ENCODE data around the gene LYZL2.
A peak's percentile ranks its signal among the peaks of the same experiment; 100 is the strongest.
"Not testable (repeated sequence)": the region's sequence is repeated elsewhere in the genome, so short reads cannot be mapped to it uniquely, and the experiment has no call there.

Gene LYZL2

GRCh38 chr10:30596013-30596412 is 33.5 kb downstream of the LYZL2 start:
- H2BK12ac ChIP-seq (ENCODE audit: low read length): no peak overlapping the region
- no peaks in the 10 kb centered on the region for H3K36me3 ChIP-seq (replicated peaks in 1 of 2; ENCODE audit: control insufficient read depth in 2 of 2, insufficient read depth in 2 of 2, low read length in 2 of 2)
- H4K8ac ChIP-seq (ENCODE audit: low read depth, low read length): no peak overlapping the region
- no peak overlapping the region for H3K14ac ChIP-seq (ENCODE audit: low read length)
- H4K91ac ChIP-seq (ENCODE audit: low read depth, low read length, poor library complexity): no peak overlapping the region
- no peak overlapping the region for H2BK120ac ChIP-seq (ENCODE audit: low read depth, low read length)
- peaks cover 3 to 11% of the 10 kb centered on the region in 2 donors for H3K4me1 ChIP-seq (ENCODE audit: control insufficient read depth in 2 of 2, insufficient read depth in 1 of 2, low read depth in 1 of 2, low read length in 2 of 2)
- no CpG with 5 or more reads among the region's 6 CpGs for WGBS, 2 donors (ENCODE audit: extremely low coverage in 2 of 2, insufficient read length in 2 of 2, insufficient replicate concordance in 1 of 2)
- no peak overlapping the region for H3K27ac ChIP-seq (replicated peaks; ENCODE audit: low read length)
- no peak overlapping the region for H2AK5ac ChIP-seq (ENCODE audit: low read depth, low read length)
- no peaks in the 10 kb centered on the region for H3K79me1 ChIP-seq (ENCODE audit: low read depth, low read length)
- no peak overlapping the region for H3K4me3 ChIP-seq (ENCODE audit: low read length in 2 of 2)
- no peak overlapping the region for H3K4ac ChIP-seq (ENCODE audit: low read length)
- H2BK15ac ChIP-seq (ENCODE audit: low read length): no peak overlapping the region
- H3K18ac ChIP-seq (ENCODE audit: low read length): no peak overlapping the region
- H3K9ac ChIP-seq (ENCODE audit: low read depth, low read length, poor library complexity): no peak overlapping the region
- H3K4me2 ChIP-seq (ENCODE audit: insufficient read depth, low read length, poor library complexity, severe bottlenecking): no peak overlapping the region
- H2AFZ ChIP-seq (ENCODE audit: low read length): no peak overlapping the region
- no peak for DNase-seq (ENCODE audit: low spot score)
- peaks cover 0 to 7% (median 0%) of the 10 kb centered on the region in 3 experiments for H3K27me3 ChIP-seq (ENCODE audit: control insufficient read depth in 3 of 3, insufficient read depth in 3 of 3, low read depth in 1 of 3, low read length in 3 of 3)
- no peak overlapping the region for H3K23ac ChIP-seq (ENCODE audit: low read depth, low read length, poor library complexity)
- H3K9me3 ChIP-seq (replicated peaks in 1 of 2; ENCODE audit: control insufficient read depth in 2 of 2, insufficient read depth in 1 of 2, low read depth in 1 of 2, low read length in 2 of 2): no peaks in the 10 kb centered on the region
- no peak overlapping the region for H2BK5ac ChIP-seq (ENCODE audit: low read length)

GRCh38 chr10:30594077-30594476 is 35.5 kb downstream of the LYZL2 start:
- WGBS, 2 donors (ENCODE audit: extremely low coverage in 2 of 2, insufficient read length in 2 of 2, insufficient replicate concordance in 1 of 2): no CpG with 5 or more reads among the region's 4 CpGs
- Histone ChIP-seq H3K4me3 (ENCODE audit: low read length in 2 of 2) (no peak overlapping the region), H3K4me2 (ENCODE audit: insufficient read depth, low read length, poor library complexity, severe bottlenecking) (no peak overlapping the region), H3K23ac (ENCODE audit: low read depth, low read length, poor library complexity) (no peak overlapping the region), H3K79me1 (ENCODE audit: low read depth, low read length) (no peaks in the 10 kb centered on the region), H3K27ac (replicated peaks; ENCODE audit: low read length) (no peak overlapping the region), H2BK5ac (ENCODE audit: low read length) (no peak overlapping the region), H2BK120ac (ENCODE audit: low read depth, low read length) (no peak overlapping the region), H3K36me3 (replicated peaks in 1 of 2; ENCODE audit: control insufficient read depth in 2 of 2, insufficient read depth in 2 of 2, low read length in 2 of 2) (no peaks in the 10 kb centered on the region), H3K18ac (ENCODE audit: low read length) (no peak overlapping the region), H3K14ac (ENCODE audit: low read length) (no peak overlapping the region), H4K8ac (ENCODE audit: low read depth, low read length) (no peak overlapping the region), H3K9ac (ENCODE audit: low read depth, low read length, poor library complexity) (no peak overlapping the region), H3K9me3 (replicated peaks in 1 of 2; ENCODE audit: control insufficient read depth in 2 of 2, insufficient read depth in 1 of 2, low read depth in 1 of 2, low read length in 2 of 2) (no peaks in the 10 kb centered on the region), H2BK12ac (ENCODE audit: low read length) (no peak overlapping the region), H2BK15ac (ENCODE audit: low read length) (no peak overlapping the region), H4K91ac (ENCODE audit: low read depth, low read length, poor library complexity) (no peak overlapping the region), H2AK5ac (ENCODE audit: low read depth, low read length) (no peak overlapping the region), H3K4me1 (ENCODE audit: control insufficient read depth in 2 of 2, insufficient read depth in 1 of 2, low read depth in 1 of 2, low read length in 2 of 2) (peaks cover 3 to 11% of the 10 kb centered on the region in 2 donors), H3K27me3 (ENCODE audit: control insufficient read depth in 3 of 3, insufficient read depth in 3 of 3, low read depth in 1 of 3, low read length in 3 of 3) (peaks cover 0 to 7% (median 0%) of the 10 kb centered on the region in 3 experiments), H2AFZ (ENCODE audit: low read length) (no peak overlapping the region), H3K4ac (ENCODE audit: low read length) (no peak overlapping the region)
- no peak for DNase-seq (ENCODE audit: low spot score)

- not testable (repeated sequence) for H3K4ac ChIP-seq (ENCODE audit: low read length); H3K9ac ChIP-seq (ENCODE audit: low read depth, low read length, poor library complexity); H3K27me3 ChIP-seq (ENCODE audit: control insufficient read depth in 3 of 3, insufficient read depth in 3 of 3, low read depth in 1 of 3, low read length in 3 of 3); H3K4me3 ChIP-seq (ENCODE audit: low read length in 2 of 2); H3K36me3 ChIP-seq (replicated peaks in 1 of 2; ENCODE audit: control insufficient read depth in 2 of 2, insufficient read depth in 2 of 2, low read length in 2 of 2); H2AK5ac ChIP-seq (ENCODE audit: low read depth, low read length); H3K18ac ChIP-seq (ENCODE audit: low read length); H3K79me1 ChIP-seq (ENCODE audit: low read depth, low read length); H4K91ac ChIP-seq (ENCODE audit: low read depth, low read length, poor library complexity); H2BK5ac ChIP-seq (ENCODE audit: low read length); H3K4me2 ChIP-seq (ENCODE audit: insufficient read depth, low read length, poor library complexity, severe bottlenecking); H4K8ac ChIP-seq (ENCODE audit: low read depth, low read length); H3K14ac ChIP-seq (ENCODE audit: low read length); H3K9me3 ChIP-seq (replicated peaks in 1 of 2; ENCODE audit: control insufficient read depth in 2 of 2, insufficient read depth in 1 of 2, low read depth in 1 of 2, low read length in 2 of 2); H2BK15ac ChIP-seq (ENCODE audit: low read length); H3K23ac ChIP-seq (ENCODE audit: low read depth, low read length, poor library complexity); H2BK12ac ChIP-seq (ENCODE audit: low read length); H3K27ac ChIP-seq (replicated peaks; ENCODE audit: low read length); DNase-seq (ENCODE audit: low spot score); H2AFZ ChIP-seq (ENCODE audit: low read length); H2BK120ac ChIP-seq (ENCODE audit: low read depth, low read length)
- WGBS, 2 donors (ENCODE audit: extremely low coverage in 2 of 2, insufficient read length in 2 of 2, insufficient replicate concordance in 1 of 2): no CpG with 5 or more reads among the region's 3 CpGs
- peaks cover 3 to 11% of the 10 kb centered on the region in 2 donors for H3K4me1 ChIP-seq (ENCODE audit: control insufficient read depth in 2 of 2, insufficient read depth in 1 of 2, low read depth in 1 of 2, low read length in 2 of 2)
Measured at GRCh38 chr10:30592770-30593169, 36.8 kb downstream of the LYZL2 start.

GRCh38 chr10:30591249-30591670 is 38.3 kb downstream of the LYZL2 start:
- no peak overlapping the region for H2AFZ ChIP-seq (ENCODE audit: low read length)
- H2BK120ac ChIP-seq (ENCODE audit: low read depth, low read length): no peak overlapping the region
- no peak overlapping the region for H3K27ac ChIP-seq (replicated peaks; ENCODE audit: low read length)
- no peaks in the 10 kb centered on the region for H3K9me3 ChIP-seq (replicated peaks in 1 of 2; ENCODE audit: control insufficient read depth in 2 of 2, insufficient read depth in 1 of 2, low read depth in 1 of 2, low read length in 2 of 2)
- no peak overlapping the region for H4K91ac ChIP-seq (ENCODE audit: low read depth, low read length, poor library complexity)
- no peak overlapping the region for H2BK15ac ChIP-seq (ENCODE audit: low read length)
- H2BK5ac ChIP-seq (ENCODE audit: low read length): no peak overlapping the region
- no peaks in the 10 kb centered on the region for H3K79me1 ChIP-seq (ENCODE audit: low read depth, low read length)
- H3K4ac ChIP-seq (ENCODE audit: low read length): no peak overlapping the region
- no peak overlapping the region for H3K4me3 ChIP-seq (ENCODE audit: low read length in 2 of 2)
- H3K23ac ChIP-seq (ENCODE audit: low read depth, low read length, poor library complexity): no peak overlapping the region
- no peak overlapping the region for H2BK12ac ChIP-seq (ENCODE audit: low read length)
- H2AK5ac ChIP-seq (ENCODE audit: low read depth, low read length): no peak overlapping the region
- no peak overlapping the region for H3K4me2 ChIP-seq (ENCODE audit: insufficient read depth, low read length, poor library complexity, severe bottlenecking)
- H3K14ac ChIP-seq (ENCODE audit: low read length): no peak overlapping the region
- no peak overlapping the region for H3K9ac ChIP-seq (ENCODE audit: low read depth, low read length, poor library complexity)
- H3K27me3 ChIP-seq (ENCODE audit: control insufficient read depth in 3 of 3, insufficient read depth in 3 of 3, low read depth in 1 of 3, low read length in 3 of 3): peaks cover 0 to 10% (median 2%) of the 10 kb centered on the region in 3 experiments
- peak; percentile 57 for DNase-seq (ENCODE audit: low spot score)
- no peak overlapping the region for H3K18ac ChIP-seq (ENCODE audit: low read length)
- no peaks in the 10 kb centered on the region for H3K36me3 ChIP-seq (replicated peaks in 1 of 2; ENCODE audit: control insufficient read depth in 2 of 2, insufficient read depth in 2 of 2, low read length in 2 of 2)
- WGBS, 2 donors (ENCODE audit: extremely low coverage in 2 of 2, insufficient read length in 2 of 2, insufficient replicate concordance in 1 of 2): no CpG with 5 or more reads among the region's 5 CpGs
- peaks cover 0 to 6% of the 10 kb centered on the region in 2 donors for H3K4me1 ChIP-seq (ENCODE audit: control insufficient read depth in 2 of 2, insufficient read depth in 1 of 2, low read depth in 1 of 2, low read length in 2 of 2)
- no peak overlapping the region for H4K8ac ChIP-seq (ENCODE audit: low read depth, low read length)
